Measurements from ENCODE around the gene CDV3.

Gene CDV3

GRCh38 chr3:133588035-133588434 is 14.5 kb downstream of the CDV3 start:
- ChIA-PET CTCF (interaction anchor here (0.6 kb wide), 1 partner anchor 8 kb away, joined by 3 read pairs; no protein-coding TSS in a partner anchor), POLR2A (ENCODE audit: low non-redundant PET) (no interaction called here)
- TF ChIP-seq, protein P1, sequence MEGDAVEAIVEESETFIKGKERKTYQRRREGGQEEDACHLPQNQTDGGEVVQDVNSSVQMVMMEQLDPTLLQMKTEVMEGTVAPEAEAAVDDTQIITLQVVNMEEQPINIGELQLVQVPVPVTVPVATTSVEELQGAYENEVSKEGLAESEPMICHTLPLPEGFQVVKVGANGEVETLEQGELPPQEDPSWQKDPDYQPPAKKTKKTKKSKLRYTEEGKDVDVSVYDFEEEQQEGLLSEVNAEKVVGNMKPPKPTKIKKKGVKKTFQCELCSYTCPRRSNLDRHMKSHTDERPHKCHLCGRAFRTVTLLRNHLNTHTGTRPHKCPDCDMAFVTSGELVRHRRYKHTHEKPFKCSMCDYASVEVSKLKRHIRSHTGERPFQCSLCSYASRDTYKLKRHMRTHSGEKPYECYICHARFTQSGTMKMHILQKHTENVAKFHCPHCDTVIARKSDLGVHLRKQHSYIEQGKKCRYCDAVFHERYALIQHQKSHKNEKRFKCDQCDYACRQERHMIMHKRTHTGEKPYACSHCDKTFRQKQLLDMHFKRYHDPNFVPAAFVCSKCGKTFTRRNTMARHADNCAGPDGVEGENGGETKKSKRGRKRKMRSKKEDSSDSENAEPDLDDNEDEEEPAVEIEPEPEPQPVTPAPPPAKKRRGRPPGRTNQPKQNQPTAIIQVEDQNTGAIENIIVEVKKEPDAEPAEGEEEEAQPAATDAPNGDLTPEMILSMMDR (conservative IDR thresholded peaks at IDR 0.05; ENCODE audit: low read depth): no peak
- DNase-seq (ENCODE audit: low spot score): no peak
- no peak overlapping the region for H3K27ac ChIP-seq

DNA sequence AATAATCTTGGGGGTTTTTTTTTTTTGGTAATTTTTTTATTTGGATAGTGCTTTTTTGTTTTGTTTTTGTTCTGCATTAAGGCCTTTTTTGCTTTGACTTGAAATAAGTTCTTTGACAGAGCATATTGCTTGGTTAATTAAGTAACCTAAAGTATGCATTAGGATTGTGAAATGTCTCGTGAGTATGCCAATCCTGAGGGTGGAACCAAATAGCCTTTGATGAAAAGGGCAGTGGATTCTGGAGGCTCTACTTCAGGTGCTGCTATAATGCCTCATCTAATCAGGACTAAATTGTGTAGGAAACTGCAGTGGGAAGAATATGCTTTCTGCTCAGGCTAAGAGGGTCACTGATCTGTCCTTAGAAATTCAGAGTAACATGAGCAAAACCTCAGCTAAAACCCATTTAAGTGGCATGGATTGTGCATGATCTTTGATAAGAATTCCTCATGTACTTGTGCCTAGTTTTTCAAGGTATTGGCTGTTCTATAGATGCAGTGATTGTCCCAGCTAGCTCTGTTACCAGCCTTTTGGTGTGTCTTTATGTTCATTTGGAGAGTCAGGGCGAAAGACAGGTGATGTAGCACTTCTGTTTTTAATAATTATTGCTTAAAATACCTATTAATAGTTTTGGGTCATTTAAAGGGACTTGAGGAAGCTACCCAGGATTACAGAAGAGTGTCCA is 15.4 kb downstream of the CDV3 start:
- POLR2A ChIA-PET (ENCODE audit: low non-redundant PET): no interaction called here
- CTCF ChIA-PET: no interaction called here

GRCh38 chr3:133589503-133589902 is 16.0 kb downstream of the CDV3 start:
- no peak overlapping the region for H3K27ac ChIP-seq
- DNase-seq (ENCODE audit: low spot score): no peak
- ChIA-PET CTCF (no interaction called here), POLR2A (ENCODE audit: low non-redundant PET) (no interaction called here)
- TF ChIP-seq, protein P1 (conservative IDR thresholded peaks at IDR 0.05; ENCODE audit: low read depth): no peak

More for the DNA sequence above, 15.4 kb downstream of the CDV3 start:
- TF ChIP-seq, protein P1 (conservative IDR thresholded peaks at IDR 0.05; ENCODE audit: low read depth): no peak
- H3K27ac ChIP-seq: no peak overlapping the region
- no peak for DNase-seq (ENCODE audit: low spot score)

DNA sequence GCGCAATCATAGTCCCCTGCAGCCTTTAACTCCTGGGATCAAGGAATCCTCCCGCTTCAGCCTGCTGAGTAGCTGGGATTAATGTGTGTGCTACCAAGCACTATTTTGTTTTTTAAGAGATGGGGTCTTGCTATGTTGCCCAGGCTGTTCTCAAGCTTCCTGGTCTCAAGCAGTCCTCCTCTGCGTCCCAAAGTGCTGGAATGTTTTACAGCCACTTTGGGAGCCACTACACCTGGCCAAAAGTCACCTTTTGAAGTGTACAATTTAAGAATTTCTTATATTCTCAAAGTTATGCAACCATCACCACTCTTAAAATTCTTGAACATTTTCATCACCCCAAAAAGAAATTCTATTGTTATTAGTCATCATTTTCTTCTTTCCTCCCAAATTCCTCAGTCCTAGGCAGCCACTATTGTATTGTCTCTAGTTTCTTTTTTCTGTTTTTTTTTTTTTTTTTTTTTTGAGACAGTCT is 17.8 kb downstream of the CDV3 start:
- ChIA-PET CTCF (interaction anchor here (0.6 kb wide), 1 partner anchor 167 kb away, joined by 3 read pairs; no protein-coding TSS in a partner anchor), POLR2A (ENCODE audit: low non-redundant PET) (no interaction called here)
- TF ChIP-seq, protein P1 (conservative IDR thresholded peaks at IDR 0.05; ENCODE audit: low read depth): no peak
- peak; percentile 49 for DNase-seq (ENCODE audit: low spot score)
- peak overlapping the region; percentile 75 for H3K27ac ChIP-seq

DNA sequence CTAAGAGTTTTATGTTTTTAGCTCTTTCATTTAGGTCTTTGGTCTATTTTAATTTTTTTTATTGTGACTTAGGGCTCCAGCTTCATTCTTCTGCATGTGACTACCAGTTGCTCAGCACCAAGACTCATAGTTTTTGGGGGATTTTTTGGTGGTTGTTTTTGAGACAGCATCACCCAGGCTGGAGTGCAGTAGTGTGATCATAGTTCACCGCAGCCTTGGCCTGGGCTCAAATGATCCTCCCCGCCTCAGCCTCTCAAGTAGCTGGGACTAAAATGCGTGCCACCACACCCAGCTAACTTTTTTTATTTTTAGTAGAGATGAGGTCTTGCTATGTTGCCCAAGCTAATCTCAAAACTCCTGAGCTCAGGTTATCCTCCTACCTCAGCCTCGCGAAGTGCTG is 19.4 kb downstream of the CDV3 start:
- CTCF ChIA-PET: no interaction called here
- TF ChIP-seq, protein P1 (conservative IDR thresholded peaks at IDR 0.05; ENCODE audit: low read depth): no peak
- POLR2A ChIA-PET (ENCODE audit: low non-redundant PET): no interaction called here

GRCh38 chr3:133593243-133593642 is 19.8 kb downstream of the CDV3 start:
- no peak overlapping the region for H3K27ac ChIP-seq
- TF ChIP-seq, protein P1 (conservative IDR thresholded peaks at IDR 0.05; ENCODE audit: low read depth): no peak
- ChIA-PET POLR2A (ENCODE audit: low non-redundant PET) (interaction anchor here (0.6 kb wide), 1 partner anchor 14 kb away, joined by 3 read pairs; no protein-coding TSS in a partner anchor), CTCF (no interaction called here)
- DNase-seq (ENCODE audit: low spot score): no peak

More for the DNA sequence above, 19.4 kb downstream of the CDV3 start:
- no peak overlapping the region for H3K27ac ChIP-seq
- no peak for DNase-seq (ENCODE audit: low spot score)
